BLaER1 (cell line): ENCODE measurements around the gene PKIG.

Experiments used
- H3K27ac ChIP-seq: shearing (Covaris generic); formaldehyde crosslinking; 2 replicates; pipeline ENCODE4 v1.8.1; 2022
- H3K27me3 ChIP-seq: shearing (Covaris generic); formaldehyde crosslinking; 2 replicates; pipeline ENCODE4 v1.8.1; 2022
- H3K36me3 ChIP-seq: shearing (Covaris generic); formaldehyde crosslinking; 2 replicates; pipeline ENCODE4 v1.8.1; 2022
- H3K4me1 ChIP-seq: shearing (Covaris generic); formaldehyde crosslinking; 2 replicates; pipeline ENCODE4 v1.8.1; 2022
- H3K4me2 ChIP-seq: shearing (Covaris generic); formaldehyde crosslinking; 2 replicates; pipeline ENCODE4 v1.8.1; 2022
- H3K4me3 ChIP-seq: shearing (Covaris generic); formaldehyde crosslinking; 2 replicates; pipeline ENCODE4 v1.8.1; 2022
- H3K9ac ChIP-seq: shearing (Covaris generic); formaldehyde crosslinking; 2 replicates; pipeline ENCODE4 v1.8.1; 2022
- H3K9me3 ChIP-seq: shearing (Covaris generic); formaldehyde crosslinking; 2 replicates; pipeline ENCODE4 v1.8.1; 2022
- H4K20me1 ChIP-seq: shearing (Covaris generic); formaldehyde crosslinking; 2 replicates; pipeline ENCODE4 v1.8.1; 2022
- Cebpa-rat ChIP-seq: shearing (Covaris generic); IDR thresholded peaks from 2 replicates; pipeline ENCODE4 v1.8.1; 2022

PKIG gene

GRCh38 chr20:44633872-44634600 lies 51.7 kb downstream of the PKIG start:
- Histone ChIP-seq H3K36me3 (peaks cover 100% of the 10 kb centered on the region), H3K4me1 (peaks cover 36% of the 10 kb centered on the region), H3K27ac (peak overlapping the region; percentile 74; the same call in 1 of the 2 replicates), H3K9ac (no peak overlapping the region), H3K4me3 (no peak overlapping the region), H3K9me3 (no peaks in the 10 kb centered on the region), H3K4me2 (peak overlapping the region; percentile 54; the same call in 1 of the 2 replicates), H4K20me1 (peaks cover 99% of the 10 kb centered on the region), H3K27me3 (no peaks in the 10 kb centered on the region)
- TF ChIP-seq Cebpa-rat, result no peak

GRCh38 chr20:44635877-44636276 lies 53.5 kb downstream of the PKIG start:
- no peak overlapping the region for H3K4me3 ChIP-seq
- TF ChIP-seq Cebpa-rat, result no peak
- H3K4me2 ChIP-seq, result no peak overlapping the region
- H3K27me3 ChIP-seq, result no peaks in the 10 kb centered on the region
- peaks cover 48% of the 10 kb centered on the region for H3K4me1 ChIP-seq
- H3K9me3 ChIP-seq, result no peaks in the 10 kb centered on the region
- H4K20me1 ChIP-seq, result peaks cover 86% of the 10 kb centered on the region
- no peak overlapping the region for H3K27ac ChIP-seq
- H3K9ac ChIP-seq, result no peak overlapping the region
- H3K36me3 ChIP-seq, result peaks cover 100% of the 10 kb centered on the region

- Histone ChIP-seq H3K9me3 (no peaks in the 10 kb centered on the region), H3K4me1 (peaks cover 59% of the 10 kb centered on the region), H3K4me3 (no peak overlapping the region), H3K36me3 (peaks cover 95% of the 10 kb centered on the region), H4K20me1 (peaks cover 74% of the 10 kb centered on the region), H3K27me3 (no peaks in the 10 kb centered on the region), H3K9ac (no peak overlapping the region; the same call in 1 of the 2 replicates), H3K4me2 (no peak overlapping the region), H3K27ac (peak overlapping the region; percentile 56; the same call in 1 of the 2 replicates)
- no peak for TF ChIP-seq Cebpa-rat
These were observed 54.7 kb downstream of the PKIG start for GRCh38 chr20:44637042-44637441.

GRCh38 chr20:44637522-44638372 lies 55.4 kb downstream of the PKIG start:
- Histone ChIP-seq H3K9me3 (no peaks in the 10 kb centered on the region), H3K4me3 (no peak overlapping the region), H3K27ac (peak overlapping the region; percentile 56), H3K4me1 (peaks cover 59% of the 10 kb centered on the region), H3K27me3 (no peaks in the 10 kb centered on the region), H3K36me3 (peaks cover 88% of the 10 kb centered on the region), H4K20me1 (peaks cover 67% of the 10 kb centered on the region), H3K9ac (peak overlapping the region; percentile 31), H3K4me2 (peak overlapping the region; percentile 4; the same call in 1 of the 2 replicates)
- TF ChIP-seq Cebpa-rat, result no peak

GRCh38 chr20:44640522-44640921 lies 58.1 kb downstream of the PKIG start:
- Histone ChIP-seq H3K27ac (peak overlapping the region; percentile 100), H3K9me3 (no peaks in the 10 kb centered on the region), H4K20me1 (peaks cover 39% of the 10 kb centered on the region), H3K4me2 (peak overlapping the region; percentile 97; the same call in 1 of the 2 replicates), H3K4me1 (peaks cover 68% of the 10 kb centered on the region), H3K9ac (no peak overlapping the region), H3K4me3 (no peak overlapping the region), H3K36me3 (peaks cover 60% of the 10 kb centered on the region), H3K27me3 (no peaks in the 10 kb centered on the region)
- no peak for TF ChIP-seq Cebpa-rat

GRCh38 chr20:44641325-44641724 lies 58.9 kb downstream of the PKIG start:
- Histone ChIP-seq H3K27ac (peak overlapping the region; percentile 100), H3K9ac (peak overlapping the region; percentile 61; the same call in 1 of the 2 replicates), H3K27me3 (no peaks in the 10 kb centered on the region), H4K20me1 (peaks cover 32% of the 10 kb centered on the region), H3K4me2 (peak overlapping the region; percentile 97), H3K9me3 (no peaks in the 10 kb centered on the region), H3K4me1 (peaks cover 76% of the 10 kb centered on the region), H3K4me3 (no peak overlapping the region), H3K36me3 (peaks cover 52% of the 10 kb centered on the region)
- TF ChIP-seq Cebpa-rat, result no peak

GRCh38 chr20:44642203-44643153 lies 60.1 kb downstream of the PKIG start:
- Histone ChIP-seq H3K4me2 (peak overlapping the region; percentile 97), H3K9ac (peak overlapping the region; percentile 98), H3K9me3 (no peaks in the 10 kb centered on the region), H3K27ac (peak overlapping the region; percentile 100), H3K4me3 (peak overlapping the region; percentile 53), H3K27me3 (no peaks in the 10 kb centered on the region), H4K20me1 (peaks cover 20% of the 10 kb centered on the region), H3K4me1 (peaks cover 85% of the 10 kb centered on the region), H3K36me3 (peaks cover 41% of the 10 kb centered on the region)
- TF ChIP-seq Cebpa-rat, result no peak

- Histone ChIP-seq H3K4me1 (peaks cover 85% of the 10 kb centered on the region), H3K9me3 (no peaks in the 10 kb centered on the region), H3K9ac (peak overlapping the region; percentile 98), H3K4me3 (peak overlapping the region; percentile 53), H4K20me1 (peaks cover 14% of the 10 kb centered on the region), H3K27me3 (no peaks in the 10 kb centered on the region), H3K4me2 (peak overlapping the region; percentile 97), H3K27ac (peak overlapping the region; percentile 100), H3K36me3 (peaks cover 38% of the 10 kb centered on the region)
- no peak for TF ChIP-seq Cebpa-rat
These were observed 60.8 kb downstream of the PKIG start for GRCh38 chr20:44643154-44643519.

- peaks cover 9% of the 10 kb centered on the region for H4K20me1 ChIP-seq
- no peaks in the 10 kb centered on the region for H3K9me3 ChIP-seq
- H3K9ac ChIP-seq, result peak overlapping the region; percentile 98
- H3K4me3 ChIP-seq, result peak overlapping the region; percentile 53
- peak overlapping the region; percentile 100 for H3K27ac ChIP-seq
- H3K36me3 ChIP-seq, result peaks cover 34% of the 10 kb centered on the region
- peak overlapping the region; percentile 97 for H3K4me2 ChIP-seq
- no peaks in the 10 kb centered on the region for H3K27me3 ChIP-seq
- H3K4me1 ChIP-seq, result peaks cover 90% of the 10 kb centered on the region
- no peak for TF ChIP-seq Cebpa-rat
These were observed 61.3 kb downstream of the PKIG start for GRCh38 chr20:44643596-44644229.
